ENCODE results near the gene NAA60. TPM values are rescaled to one million over a fixed set of nuclear protein-coding genes. Genes with fewer than 3 reads are reported as not detected.

NAA60 gene
- total RNA-seq (2022; extraction: Qiagen RNA extraction; ENCODE audit: low read depth) = 49.6 to 58.4 TPM (median 51.1 TPM) in 5 replicates

GRCh38 chr16:3443108-3444031, at the start of gene NAA60, which contains the start of gene ZNF597:
Gene NAA60, plus strand, starts transcription at chr16:3443680. Its CDS starts 32,548 bp downstream, at chr16:3476228.
Gene ZNF597, minus strand, starts transcription at chr16:3443504. Its CDS starts 351 bp downstream, at chr16:3443153.

GRCh38 chr16:3400779-3401688, 42.4 kb upstream of the NAA60 start, which contains the start of the genes ZNF174 and ZSCAN32:
Gene ZNF174, plus strand, starts transcription at chr16:3401215. Its CDS starts 790 bp downstream, at chr16:3402005.
Gene ZSCAN32, minus strand, starts transcription at chr16:3401004. Its CDS starts 3,447 bp downstream, at chr16:3397557.

GRCh38 chr16:3495176-3495575, 51.7 kb downstream of the NAA60 start, which contains the start of gene C16orf90:
Gene C16orf90, minus strand, starts transcription at chr16:3495489. Its CDS starts 68 bp downstream, at chr16:3495421.

Other genes starting within 250 kb of the NAA60 start
- gene ZNF200, start 208.5 kb upstream of the NAA60 start, total RNA-seq (2022; extraction: Qiagen RNA extraction; ENCODE audit: low read depth) = 8.6 to 11.7 TPM (median 9.0 TPM) in 5 replicates
- not detected in 5 replicates for gene MEFV, start 187.0 kb upstream of the NAA60 start, total RNA-seq (2022; extraction: Qiagen RNA extraction; ENCODE audit: low read depth)
- gene ZNF263, start 160.2 kb upstream of the NAA60 start, total RNA-seq (2022; extraction: Qiagen RNA extraction; ENCODE audit: low read depth) = 35.3 to 44.6 TPM (median 37.6 TPM) in 5 replicates
- 1.3 to 1.8 TPM (median 1.5 TPM) in 5 replicates for gene TIGD7, start 138.2 kb upstream of the NAA60 start, total RNA-seq (2022; extraction: Qiagen RNA extraction; ENCODE audit: low read depth)
- gene ZNF75A, start 138.2 kb upstream of the NAA60 start, total RNA-seq (2022; extraction: Qiagen RNA extraction; ENCODE audit: low read depth) = 10.0 to 12.5 TPM (median 12.1 TPM) in 5 replicates
- not detected in 5 replicates for gene OR2C1, start 87.8 kb upstream of the NAA60 start, total RNA-seq (2022; extraction: Qiagen RNA extraction; ENCODE audit: low read depth)
- 11.9 to 18.2 TPM (median 16.2 TPM) in 5 replicates for gene ZSCAN32, start 42.7 kb upstream of the NAA60 start, total RNA-seq (2022; extraction: Qiagen RNA extraction; ENCODE audit: low read depth)
- 13.0 to 15.2 TPM (median 14.7 TPM) in 5 replicates for gene ZNF174, start 42.5 kb upstream of the NAA60 start, total RNA-seq (2022; extraction: Qiagen RNA extraction; ENCODE audit: low read depth)
- 1.0 to 1.2 TPM (median 1.1 TPM) in 5 replicates for gene ZNF597, start 176 bp upstream of the NAA60 start, total RNA-seq (2022; extraction: Qiagen RNA extraction; ENCODE audit: low read depth)
- not detected in 5 replicates for gene C16orf90, start 51.8 kb downstream of the NAA60 start, total RNA-seq (2022; extraction: Qiagen RNA extraction; ENCODE audit: low read depth)
- 16.9 to 22.5 TPM (median 18.2 TPM) in 5 replicates for gene CLUAP1, start 57.3 kb downstream of the NAA60 start, total RNA-seq (2022; extraction: Qiagen RNA extraction; ENCODE audit: low read depth)
- gene NLRC3, start 133.7 kb downstream of the NAA60 start, total RNA-seq (2022; extraction: Qiagen RNA extraction; ENCODE audit: low read depth) = 0.01 to 0.02 TPM in 2 of 5 replicates, not detected in the others
- 3.6 to 6.2 TPM (median 5.6 TPM) in 5 replicates for gene SLX4, start 167.9 kb downstream of the NAA60 start, total RNA-seq (2022; extraction: Qiagen RNA extraction; ENCODE audit: low read depth)
- gene DNASE1, start 211.0 kb downstream of the NAA60 start, total RNA-seq (2022; extraction: Qiagen RNA extraction; ENCODE audit: low read depth) = 2.4 to 5.7 TPM (median 4.6 TPM) in 5 replicates